Activated CD8-positive, alpha-beta memory T cell treated with anti-CD3 and anti-CD28 coated beads, Interleukin-2, amount 50 U/mL, for 24 hours (primary cell): ENCODE data around the gene RTN4.

Experiments
- DNase-seq: peaks from one replicate; pipeline ENCODE4 v3.0.0-alpha.2; 2020; ENCODE audit errors: extremely low read depth

RTN4 gene

DNA sequence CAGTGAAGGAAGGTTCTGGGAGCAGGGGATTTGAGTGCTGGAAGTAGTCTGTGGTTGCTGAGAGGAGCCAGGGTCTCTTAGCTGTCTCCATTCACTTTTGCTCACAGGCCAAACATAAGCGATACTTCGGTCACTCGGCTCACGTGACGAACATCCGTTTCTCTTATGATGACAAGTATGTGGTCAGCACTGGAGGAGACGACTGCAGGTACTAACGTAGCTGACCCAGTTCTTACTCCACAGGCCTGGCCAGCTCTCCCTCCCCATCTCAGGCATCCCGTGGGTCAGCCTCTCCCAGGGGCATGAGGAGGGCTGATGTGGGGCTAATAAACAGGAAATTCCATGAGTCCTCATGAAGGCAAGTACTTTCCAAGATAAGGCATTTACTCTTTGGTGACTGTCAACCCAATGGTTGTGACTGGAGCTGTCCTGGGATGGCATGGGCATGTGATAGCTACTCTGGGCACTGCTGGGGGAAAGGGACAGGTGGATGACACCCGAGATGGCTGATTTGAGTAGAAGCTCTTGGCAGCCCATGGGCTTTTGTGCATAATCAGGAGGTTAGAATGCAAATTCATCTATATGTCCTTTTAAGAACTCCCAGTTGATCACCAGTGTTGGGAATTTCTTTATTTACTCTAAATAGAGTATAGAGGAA is 81.6 kb downstream of the RTN4 start:
- no peak for DNase-seq

- DNase-seq, result no peak
These were observed 82.4 kb downstream of the RTN4 start for GRCh38 chr2:54967759-54968365.

DNA sequence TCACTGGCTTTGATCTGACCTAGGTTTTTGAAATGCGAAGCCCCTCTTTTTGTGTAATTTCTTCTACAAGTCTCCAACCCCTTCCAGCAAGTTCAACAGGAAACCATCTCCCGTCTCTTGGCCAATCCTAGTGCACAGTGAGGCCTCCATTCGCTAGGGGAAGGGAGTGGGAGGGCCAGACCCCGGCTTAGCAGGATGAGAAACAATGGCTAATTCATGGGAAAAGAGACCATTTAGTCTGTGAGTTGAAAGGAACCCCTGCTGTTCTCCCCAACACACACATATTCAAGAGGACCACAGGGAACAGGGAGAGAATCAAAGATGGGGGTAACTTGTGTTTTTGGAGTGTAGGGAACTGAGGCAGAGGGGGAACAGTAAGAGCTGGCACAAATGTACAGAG is 83.0 kb downstream of the RTN4 start:
- DNase-seq, result no peak

- DNase-seq, result no peak
These were observed 83.4 kb downstream of the RTN4 start for GRCh38 chr2:54966837-54967236.

GRCh38 chr2:54966165-54966832 is 84.0 kb downstream of the RTN4 start:
- DNase-seq, result no peak

DNA sequence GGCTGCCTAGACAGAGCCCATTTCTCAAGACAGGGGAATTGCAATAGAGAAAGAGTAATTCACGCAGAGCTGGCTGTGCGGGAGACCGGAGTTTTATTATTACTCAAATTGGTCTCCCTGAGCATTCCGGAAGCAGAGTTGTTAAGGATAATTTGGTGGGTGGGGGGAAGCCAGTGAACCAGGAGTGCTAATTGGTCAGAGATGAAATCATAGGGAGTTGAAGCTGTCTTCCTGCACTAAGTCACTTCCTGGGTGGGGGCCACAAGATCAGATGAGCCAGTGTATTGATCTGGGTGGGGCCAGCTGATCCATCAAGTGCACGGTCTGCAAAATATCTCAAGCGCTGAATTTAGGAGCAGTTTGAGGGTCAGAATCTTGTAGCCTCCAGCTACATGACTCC is 84.8 kb downstream of the RTN4 start:
- no peak for DNase-seq

GRCh38 chr2:54964816-54965215 is 85.4 kb downstream of the RTN4 start:
- no peak for DNase-seq

- DNase-seq, result no peak
These were observed 86.0 kb downstream of the RTN4 start for GRCh38 chr2:54964271-54964670.

DNA sequence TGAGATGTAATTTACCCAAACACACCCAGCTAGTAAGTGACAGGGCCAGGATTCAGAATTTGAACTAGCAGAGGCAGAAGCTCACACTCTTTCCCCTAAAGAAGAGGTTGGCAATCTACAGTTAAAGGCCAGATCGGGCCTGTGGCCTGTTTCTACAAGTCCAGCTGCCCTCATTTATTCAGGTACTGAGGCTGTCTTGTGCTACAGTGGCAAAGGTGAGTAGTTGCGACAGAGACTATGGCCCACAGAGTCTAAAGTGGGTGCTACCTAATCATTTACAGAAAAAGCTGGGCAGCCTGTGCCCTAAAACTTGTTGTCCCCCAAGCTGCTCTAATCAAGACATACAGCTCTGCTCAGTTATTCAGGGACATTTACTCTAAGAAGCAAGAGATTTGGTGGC is 86.8 kb downstream of the RTN4 start:
- no peak for DNase-seq

DNA sequence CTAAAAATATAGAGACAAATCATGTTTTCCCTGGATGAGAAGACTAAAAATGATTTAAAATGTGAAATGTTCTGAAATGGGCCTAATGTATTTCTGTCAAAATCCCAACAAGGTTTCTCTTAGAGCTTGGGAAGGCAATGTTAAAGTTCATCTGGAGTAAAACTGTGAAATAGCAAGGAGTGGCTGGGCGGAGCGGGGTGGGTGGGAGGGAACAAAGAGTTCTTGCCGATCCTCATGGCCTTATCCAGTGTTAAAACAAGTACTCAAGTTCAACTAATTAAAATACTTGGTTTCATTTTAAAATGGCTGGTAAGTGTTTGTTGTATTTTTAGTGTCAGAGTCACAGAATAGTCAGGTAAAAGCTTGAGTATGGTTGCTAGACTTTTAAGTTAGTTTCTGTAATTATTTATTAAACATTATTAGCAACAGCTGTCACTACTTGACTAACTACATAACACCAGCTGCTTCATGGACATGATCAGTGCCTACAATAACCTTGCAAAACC is 87.3 kb downstream of the RTN4 start:
- DNase-seq, result no peak

- no peak for DNase-seq
These were observed 87.7 kb downstream of the RTN4 start for GRCh38 chr2:54962511-54962910.

DNA sequence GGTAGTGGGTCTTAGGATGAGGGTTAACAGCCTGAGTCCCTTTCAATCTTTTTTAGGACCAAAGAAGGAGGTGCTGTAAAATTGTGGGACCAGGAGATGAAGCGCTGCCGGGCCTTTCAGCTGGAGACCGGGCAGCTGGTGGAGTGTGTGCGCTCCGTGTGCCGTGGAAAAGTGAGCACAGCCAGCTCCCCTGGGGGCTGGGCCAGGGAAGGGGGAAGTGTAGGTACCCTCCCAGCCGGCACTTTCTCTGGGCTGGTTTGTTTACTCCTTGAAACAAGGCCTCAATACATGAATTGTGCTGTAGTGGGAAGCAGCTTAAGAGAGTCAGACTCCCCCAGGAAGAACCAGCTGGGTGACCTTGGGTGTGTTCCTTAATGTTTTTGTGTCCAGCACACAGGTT is 90.1 kb downstream of the RTN4 start:
- no peak for DNase-seq

GRCh38 chr2:54958717-54959371 is 91.4 kb downstream of the RTN4 start:
- DNase-seq, result no peak

DNA sequence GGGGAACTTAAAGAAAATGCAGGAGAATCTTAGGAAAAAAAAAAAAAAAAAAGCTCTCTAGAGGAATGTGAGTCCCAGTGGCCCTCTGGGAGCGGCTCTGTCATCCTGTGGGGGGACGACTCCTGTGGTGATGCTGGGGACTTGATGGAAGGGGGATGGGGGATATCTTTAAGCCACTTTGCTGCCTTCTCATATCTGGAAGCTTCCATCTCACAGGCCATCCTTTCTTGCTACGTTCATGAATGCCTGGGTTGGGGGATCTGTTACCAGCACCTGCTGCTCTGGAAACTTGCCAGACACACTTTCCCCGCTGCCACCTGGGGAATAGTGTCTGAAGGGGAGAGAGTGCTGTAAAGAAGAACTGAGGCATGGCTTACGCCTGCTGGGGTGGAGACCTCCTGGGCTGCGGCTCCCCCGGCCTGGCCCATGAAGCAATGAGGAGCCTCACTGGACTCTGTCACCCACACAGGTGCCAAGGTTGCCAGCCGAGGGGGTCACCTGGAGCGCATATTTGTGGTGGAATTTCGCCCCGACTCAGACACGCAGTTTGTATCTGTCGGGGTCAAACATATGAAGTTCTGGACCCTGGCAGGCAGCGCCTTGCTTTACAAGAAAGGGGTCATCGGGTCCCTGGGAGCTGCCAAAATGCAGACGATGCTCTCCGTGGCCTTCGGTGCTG is 92.8 kb downstream of the RTN4 start:
- no peak for DNase-seq

GRCh38 chr2:54956111-54956627 is 94.1 kb downstream of the RTN4 start:
- no peak for DNase-seq

GRCh38 chr2:54955358-54956110 is 94.7 kb downstream of the RTN4 start:
- DNase-seq, result no peak

DNA sequence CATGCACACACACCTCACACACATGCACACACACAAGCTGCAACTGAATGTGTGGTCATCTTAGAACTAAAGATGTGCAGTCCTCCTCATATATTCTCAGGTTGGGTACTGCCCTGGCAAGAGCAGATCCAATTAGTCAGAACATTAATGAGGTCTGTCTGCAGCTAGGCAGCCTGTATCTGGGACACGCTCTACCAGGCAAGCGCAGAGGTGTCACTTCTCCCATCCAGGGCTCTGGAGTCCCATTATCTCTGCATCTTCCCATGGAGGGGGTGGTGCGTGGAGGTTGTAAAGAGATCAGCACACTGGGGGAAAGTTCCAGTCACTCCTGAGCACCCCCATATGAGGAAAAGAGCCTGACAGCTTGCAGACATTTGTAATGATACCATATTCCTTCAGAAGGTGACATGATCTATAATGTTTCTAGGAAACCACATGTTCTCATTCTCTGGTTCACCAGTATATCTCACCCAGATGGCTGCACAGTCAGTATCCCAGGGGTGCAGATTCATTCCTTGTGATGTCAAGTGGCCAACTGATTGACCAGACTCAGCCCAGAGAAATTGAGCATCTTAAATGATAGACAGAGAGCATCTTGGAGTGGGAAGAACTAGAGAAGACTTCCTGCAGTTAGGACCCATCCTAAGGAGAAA is 95.4 kb downstream of the RTN4 start:
- no peak for DNase-seq

DNA sequence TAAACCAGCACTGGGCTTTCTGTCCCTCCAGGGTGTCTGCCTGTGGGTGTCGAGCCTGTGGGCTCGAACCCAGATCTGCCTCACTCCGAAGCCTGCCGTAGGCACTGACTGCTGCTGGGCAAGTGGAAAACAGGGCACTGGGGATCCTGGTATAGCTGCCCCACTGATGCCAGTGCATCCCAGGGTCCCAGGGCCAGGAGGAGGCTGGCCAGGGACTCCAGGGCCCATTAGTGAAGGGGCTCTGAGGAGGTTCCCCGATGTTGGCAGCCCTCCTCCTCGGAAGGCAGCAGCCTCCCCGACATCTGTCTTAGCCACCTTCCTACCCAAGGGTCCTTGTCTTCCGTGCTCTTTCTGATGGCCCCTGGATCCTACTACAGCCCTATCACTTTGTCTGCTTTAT is 96.1 kb downstream of the RTN4 start:
- DNase-seq, result no peak

DNA sequence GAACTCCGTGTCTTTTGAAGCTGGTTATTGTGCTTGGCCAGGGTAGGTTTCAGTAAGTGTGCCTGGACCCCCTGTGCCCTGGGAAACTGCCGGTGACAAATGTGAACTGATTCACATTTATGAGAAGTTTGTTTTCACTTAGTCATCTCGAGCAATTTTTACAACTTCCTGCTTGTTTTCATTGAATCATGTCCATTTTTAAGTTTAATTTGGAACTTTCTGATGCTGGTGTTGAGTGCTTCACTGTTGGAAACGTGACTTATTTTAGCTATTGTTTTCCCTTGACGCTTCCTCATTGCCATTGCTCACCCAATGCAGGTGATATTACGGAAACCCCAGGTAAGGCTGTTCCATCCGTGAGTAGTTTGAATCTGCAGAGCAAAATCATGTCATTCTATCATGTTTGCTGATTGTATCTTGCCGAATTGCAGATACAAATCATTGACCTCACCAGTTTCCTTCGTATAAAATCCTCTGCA is 97.2 kb downstream of the RTN4 start:
- DNase-seq, result no peak

DNA sequence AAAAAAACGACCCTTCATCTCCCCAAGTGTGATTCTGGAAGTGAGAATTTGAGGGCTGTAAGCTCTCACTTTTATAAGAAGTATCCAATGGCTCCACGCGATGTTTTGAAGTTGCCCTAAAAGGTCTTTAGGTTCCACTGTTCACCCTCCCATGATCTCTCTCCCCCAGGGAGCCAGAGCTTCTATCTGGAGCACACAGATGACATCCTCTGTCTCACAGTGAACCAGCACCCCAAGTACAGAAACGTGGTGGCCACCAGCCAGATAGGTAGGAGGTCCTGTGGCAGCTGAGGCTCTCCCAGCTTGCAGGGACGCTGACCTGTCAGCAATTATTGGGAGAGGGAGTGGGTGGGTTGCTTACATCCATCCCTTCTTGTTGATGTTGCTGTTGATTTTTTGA is 97.8 kb downstream of the RTN4 start:
- DNase-seq, result no peak
